Tibial nerve (tissue), 4 donors: ENCODE measurements around the gene RAC2. TPM values are rescaled to one million over a fixed set of nuclear protein-coding genes. Genes with fewer than 3 reads are reported as not detected.

Experiments
- DNase-seq, 2 donors: peaks; one replicate each; pipeline ENCODE4 v3.0.0-alpha.2; 2019; ENCODE audit warnings: low spot score in 2 of 2
- H3K27ac ChIP-seq, 4 donors: fragments of 200-600 bp; sonication (generic) in 3 of 4; one replicate each; pipeline ENCODE4 v1.5.1; 2017 to 2019; ENCODE audit warnings: mild to moderate bottlenecking in 1 of 4
- H3K27me3 ChIP-seq, 2 donors: fragments of 200-600 bp; sonication (generic) in 1 of 2; one replicate each; pipeline versions ENCODE4 v1.5.1 to v1.6.0; 2017 to 2019
- H3K36me3 ChIP-seq, 3 donors: fragments of 200-600 bp; sonication (generic); one replicate each; pipeline ENCODE4 v1.5.1; 2018 to 2019
- H3K4me1 ChIP-seq, 4 donors: fragments of 200-600 bp; sonication (generic) in 3 of 4; one replicate each; pipeline ENCODE4 v1.5.1; 2017 to 2019
- H3K4me3 ChIP-seq, 4 donors: fragments of 200-600 bp; sonication (generic) in 3 of 4; one replicate each; pipeline ENCODE4 v1.5.1; 2017 to 2019; ENCODE audit warnings: mild to moderate bottlenecking in 1 of 4, moderate library complexity in 1 of 4
- H3K9me3 ChIP-seq, 4 donors: fragments of 200-600 bp; sonication (generic) in 3 of 4; one replicate each; pipeline ENCODE4 v1.5.1; 2017 to 2019
- CTCF ChIP-seq, 5 experiments: fragments of 200-600 bp in 3 of 5; fragments of 450-650 bp in 2 of 5; sonication (generic) in 3 of 5; IDR thresholded peaks; one replicate each; pipeline ENCODE4 v1.5.1; 2016 to 2019; ENCODE audit warnings: antibody characterized with exemption in 5 of 5, mild to moderate bottlenecking in 3 of 5, moderate library complexity in 2 of 5
- EP300 ChIP-seq, 2 donors: sonication (generic); formaldehyde crosslinking; IDR thresholded peaks; one replicate each; pipeline ENCODE4 v1.6.1; 2017; ENCODE audit warnings: antibody characterized with exemption in 2 of 2, mild to moderate bottlenecking in 1 of 2
- POLR2A ChIP-seq, 2 donors: fragments of 450-650 bp; IDR thresholded peaks; one replicate each; pipeline ENCODE4 v1.6.1; 2017; ENCODE audit warnings: antibody characterized with exemption in 2 of 2, mild to moderate bottlenecking in 2 of 2, moderate library complexity in 2 of 2
- WGBS, 2 donors: methylation state at CpG; one replicate each; pipeline ENCODE4 v1.1.5; 2018; 5-methylcytosine and 5-hydroxymethylcytosine counted together
- total RNA-seq, 4 donors: library from RNA; depleted of rRNA; stranded (reverse); fragments of >200 nt; gene quantifications; one replicate each; pipeline ENCODE4 v1.1.0, GENCODE V29; 2016

Gene RAC2
- total RNA-seq, 4 donors from 2014 or later, result 6.3 to 18.6 (median 7.8) TPM

DNA sequence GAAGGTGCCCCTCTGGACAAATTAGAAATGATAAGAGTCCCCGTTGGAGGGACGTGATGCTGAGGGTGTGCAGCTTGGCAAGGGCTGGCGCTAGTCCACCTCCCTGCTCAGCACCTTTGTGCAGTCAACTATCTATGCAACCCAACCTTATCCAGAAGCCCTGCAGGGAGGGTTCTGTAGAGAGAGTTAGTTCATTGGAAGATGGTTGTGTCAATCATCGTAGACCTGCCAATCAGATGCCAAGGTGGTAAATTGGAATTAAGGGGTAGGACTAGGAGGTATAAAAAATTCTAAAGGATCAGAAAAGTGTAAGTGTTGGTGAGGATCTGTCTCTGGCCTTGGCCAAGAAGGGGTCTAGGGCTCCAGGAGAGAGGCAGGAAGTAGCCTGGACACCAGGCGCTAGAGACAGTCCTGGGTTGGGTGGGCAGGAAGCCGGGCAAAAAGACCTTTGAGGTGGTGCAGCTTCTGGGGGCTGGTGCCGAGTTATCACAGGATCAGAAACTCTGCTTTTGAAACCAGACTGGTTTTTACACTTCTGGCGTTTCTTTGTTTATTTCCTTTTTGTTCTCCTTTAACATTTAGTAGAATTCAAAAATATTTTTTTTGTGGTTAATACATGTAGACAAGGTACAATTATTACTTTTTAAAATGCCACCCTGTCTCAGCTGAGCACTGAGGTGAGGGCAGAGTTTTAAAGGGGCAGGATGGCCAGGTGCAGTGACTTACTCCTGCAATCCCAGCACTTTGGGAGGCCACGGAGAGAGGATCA, 57.7 kb downstream of the RAC2 start:
- DNase-seq, result peak in 1 of 2 donors; percentile 46
- WGBS, 2 donors, result 60 to 67% methylated on average over 9 of the region's 9 CpGs

GRCh38 chr22:37185646-37186227, 58.3 kb downstream of the RAC2 start:
- H3K36me3 ChIP-seq, result peaks cover 0 to 33% (median 0%) of the 10 kb centered on the region in 3 donors

More for the DNA sequence above, 57.7 kb downstream of the RAC2 start:
- H3K4me1 ChIP-seq, result peaks cover 0 to 35% (median 24%) of the 10 kb centered on the region in 4 donors
- H3K4me3 ChIP-seq, result no peak overlapping the region
- H3K36me3 ChIP-seq, result peaks cover 0 to 26% (median 0%) of the 10 kb centered on the region in 3 donors
- no peaks in the 10 kb centered on the region for H3K9me3 ChIP-seq
- no peak for TF ChIP-seq CTCF (IDR thresholded peaks at IDR 0.05)
- TF ChIP-seq POLR2A (IDR thresholded peaks at IDR 0.05), result no peak
- TF ChIP-seq EP300 (IDR thresholded peaks at IDR 0.05), result no peak
- no peaks in the 10 kb centered on the region for H3K27me3 ChIP-seq
- peak overlapping the region in 3 of 4 donors; percentile 52 to 92 (median 84) for H3K27ac ChIP-seq

DNA sequence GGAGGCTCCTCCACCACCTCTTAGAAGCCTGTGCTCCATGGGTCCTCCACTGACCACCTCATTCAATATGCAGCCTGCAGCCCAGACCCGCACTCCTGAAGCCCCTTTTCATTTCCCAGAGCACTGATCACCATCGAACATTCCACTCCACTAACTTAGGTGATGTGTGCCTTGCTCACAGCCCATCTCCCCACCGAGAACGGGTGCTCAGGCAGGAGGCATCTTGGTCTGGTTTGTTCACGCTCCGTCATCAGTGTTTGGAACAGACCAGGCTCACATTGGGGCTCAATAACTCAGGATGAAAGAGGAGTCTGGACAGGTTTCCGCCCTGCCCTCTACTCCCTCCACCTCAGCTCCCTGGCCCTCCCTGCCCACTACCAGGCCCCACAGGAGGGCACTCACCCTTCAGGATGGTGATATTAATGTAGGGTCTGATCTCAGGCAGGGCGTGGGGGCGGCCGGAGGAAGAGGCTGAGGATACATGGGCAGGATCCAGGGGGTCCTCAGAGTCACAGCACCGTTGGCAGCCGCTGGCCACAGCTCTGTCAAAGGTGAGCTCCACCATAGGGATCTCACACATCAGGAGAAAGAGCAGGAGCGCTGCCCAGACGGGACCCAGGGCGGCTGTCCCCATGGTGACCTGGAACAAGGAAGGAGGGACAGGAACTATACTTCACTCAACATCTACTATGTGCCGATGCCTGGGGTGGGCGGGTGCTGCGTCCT, 59.1 kb downstream of the RAC2 start:
- Histone ChIP-seq H3K36me3 (peaks cover 0 to 38% (median 0%) of the 10 kb centered on the region in 3 donors), H3K4me3 (no peak overlapping the region), H3K4me1 (peaks cover 0 to 47% (median 24%) of the 10 kb centered on the region in 4 donors), H3K9me3 (no peaks in the 10 kb centered on the region), H3K27me3 (no peaks in the 10 kb centered on the region), H3K27ac (no peak overlapping the region)
- no peak for DNase-seq
- TF ChIP-seq CTCF (IDR thresholded peaks at IDR 0.05), result no peak
- TF ChIP-seq EP300 (IDR thresholded peaks at IDR 0.05), result no peak
- no peak for TF ChIP-seq POLR2A (IDR thresholded peaks at IDR 0.05)
- WGBS, 2 donors, result 86 to 93% methylated on average over 10 to 18 of the region's 18 CpGs

More at GRCh38 chr22:37185646-37186227, 58.3 kb downstream of the RAC2 start:
- WGBS, 2 donors, result 77 to 85% methylated on average over 13 of the region's 13 CpGs
- H3K9me3 ChIP-seq, result no peaks in the 10 kb centered on the region
- H3K4me1 ChIP-seq, result peaks cover 0 to 40% (median 24%) of the 10 kb centered on the region in 4 donors
- no peak overlapping the region for H3K27ac ChIP-seq
- H3K27me3 ChIP-seq, result no peaks in the 10 kb centered on the region
- no peak for TF ChIP-seq POLR2A (IDR thresholded peaks at IDR 0.05)
- no peak for TF ChIP-seq EP300 (IDR thresholded peaks at IDR 0.05)
- no peak for TF ChIP-seq CTCF (IDR thresholded peaks at IDR 0.05)
- no peak for DNase-seq
- H3K4me3 ChIP-seq, result no peak overlapping the region

- Histone ChIP-seq H3K9me3 (no peaks in the 10 kb centered on the region), H3K27me3 (no peaks in the 10 kb centered on the region), H3K4me3 (no peak overlapping the region), H3K36me3 (peaks cover 0 to 38% (median 0%) of the 10 kb centered on the region in 3 donors), H3K4me1 (peaks cover 0 to 50% (median 24%) of the 10 kb centered on the region in 4 donors), H3K27ac (no peak overlapping the region)
- no peak for TF ChIP-seq CTCF (IDR thresholded peaks at IDR 0.05)
- no peak for TF ChIP-seq POLR2A (IDR thresholded peaks at IDR 0.05)
- TF ChIP-seq EP300 (IDR thresholded peaks at IDR 0.05), result no peak
- DNase-seq, result no peak
- 82 to 83% methylated on average over 8 to 10 of the region's 12 CpGs for WGBS, 2 donors
Measured at GRCh38 chr22:37184380-37184755, 59.7 kb downstream of the RAC2 start.
